ENCODE results near the gene SWT1.

GRCh38 chr1:185239861-185240260 is 82.9 kb downstream of the SWT1 start:
- TF ChIP-seq CTCF (IDR thresholded peaks at IDR 0.05; ENCODE audit: low read length) (no peak), EZH2 (IDR thresholded peaks at IDR 0.05; ENCODE audit: borderline replicate concordance, low read length) (no peak)
